Measurements from ENCODE around the gene DEPDC4.
"Not testable (repeated sequence)": the region's sequence is repeated elsewhere in the genome, so short reads cannot be mapped to it uniquely, and the experiment has no call there.

Gene DEPDC4

GRCh38 chr12:100234591-100235304 is 32.1 kb downstream of the DEPDC4 start:
- DNase-seq = peak; percentile 43
- no peaks in the 10 kb centered on the region for H3K4me1 ChIP-seq (ENCODE audit: low read length)
- no peaks in the 10 kb centered on the region for H3K9me3 ChIP-seq (replicated peaks; ENCODE audit: insufficient read depth, low read length)

GRCh38 chr12:100234166-100234565 is 32.7 kb downstream of the DEPDC4 start:
- Histone ChIP-seq H2AFZ (ENCODE audit: low read length) (no peak overlapping the region), H4K20me1 (ENCODE audit: insufficient read depth, low read length) (no peaks in the 10 kb centered on the region), H3K4me3 (ENCODE audit: low read length) (no peak overlapping the region), H3K4me1 (ENCODE audit: low read length) (no peaks in the 10 kb centered on the region), H3K79me2 (ENCODE audit: low read length) (no peaks in the 10 kb centered on the region), H3K36me3 (replicated peaks; ENCODE audit: insufficient read depth, low read length) (no peaks in the 10 kb centered on the region), H3K27me3 (replicated peaks; ENCODE audit: insufficient read depth, low read length) (no peaks in the 10 kb centered on the region), H3K9me3 (replicated peaks; ENCODE audit: insufficient read depth, low read length) (no peaks in the 10 kb centered on the region), H3K9ac (ENCODE audit: low read length) (no peak overlapping the region), H3F3A (ENCODE audit: insufficient read depth, low read length) (no peaks in the 10 kb centered on the region), H3K4me2 (ENCODE audit: low read depth, low read length) (no peak overlapping the region), H3K27ac (ENCODE audit: low read length) (no peak overlapping the region), H3K9me2 (replicated peaks; ENCODE audit: insufficient read depth, low read length) (no peaks in the 10 kb centered on the region)
- TF ChIP-seq EZH2 (optimal IDR thresholded peaks at IDR 0.05; ENCODE audit: low read depth, low read length) (no peak), CTCF (IDR thresholded peaks at IDR 0.05; ENCODE audit: low read length) (no peak), EZH2phosphoT487 (IDR thresholded peaks at IDR 0.05; ENCODE audit: low read length) (no peak)
- DNase-seq = no peak

More at GRCh38 chr12:100234591-100235304, 32.1 kb downstream of the DEPDC4 start:
- Histone ChIP-seq H2AFZ (ENCODE audit: low read length) (no peak overlapping the region), H3K4me3 (ENCODE audit: low read length) (no peak overlapping the region), H3K36me3 (replicated peaks; ENCODE audit: insufficient read depth, low read length) (no peaks in the 10 kb centered on the region), H3K4me2 (ENCODE audit: low read depth, low read length) (no peak overlapping the region), H4K20me1 (ENCODE audit: insufficient read depth, low read length) (no peaks in the 10 kb centered on the region), H3K27me3 (replicated peaks; ENCODE audit: insufficient read depth, low read length) (no peaks in the 10 kb centered on the region), H3K27ac (ENCODE audit: low read length) (no peak overlapping the region), H3K79me2 (ENCODE audit: low read length) (no peaks in the 10 kb centered on the region), H3F3A (ENCODE audit: insufficient read depth, low read length) (no peaks in the 10 kb centered on the region), H3K9me2 (replicated peaks; ENCODE audit: insufficient read depth, low read length) (no peaks in the 10 kb centered on the region), H3K9ac (ENCODE audit: low read length) (no peak overlapping the region)
- TF ChIP-seq CTCF (IDR thresholded peaks at IDR 0.05; ENCODE audit: low read length) (peak; percentile 67), EZH2 (optimal IDR thresholded peaks at IDR 0.05; ENCODE audit: low read depth, low read length) (no peak)

GRCh38 chr12:100231873-100232272 is 35.0 kb downstream of the DEPDC4 start:
- H3F3A ChIP-seq (ENCODE audit: insufficient read depth, low read length); H3K4me3 ChIP-seq (ENCODE audit: low read length); DNase-seq; H3K27me3 ChIP-seq (replicated peaks; ENCODE audit: insufficient read depth, low read length); H3K4me2 ChIP-seq (ENCODE audit: low read depth, low read length); H3K4me1 ChIP-seq (ENCODE audit: low read length); H2AFZ ChIP-seq (ENCODE audit: low read length); H4K20me1 ChIP-seq (ENCODE audit: insufficient read depth, low read length); H3K36me3 ChIP-seq (replicated peaks; ENCODE audit: insufficient read depth, low read length); H3K9me3 ChIP-seq (replicated peaks; ENCODE audit: insufficient read depth, low read length); H3K9ac ChIP-seq (ENCODE audit: low read length); H3K79me2 ChIP-seq (ENCODE audit: low read length); H3K9me2 ChIP-seq (replicated peaks; ENCODE audit: insufficient read depth, low read length); H3K27ac ChIP-seq (ENCODE audit: low read length): not testable (repeated sequence)

- H3K9me2 ChIP-seq (replicated peaks; ENCODE audit: insufficient read depth, low read length) = no peaks in the 10 kb centered on the region
- no peaks in the 10 kb centered on the region for H3F3A ChIP-seq (ENCODE audit: insufficient read depth, low read length)
- H3K4me3 ChIP-seq (ENCODE audit: low read length) = no peak overlapping the region
- no peaks in the 10 kb centered on the region for H3K79me2 ChIP-seq (ENCODE audit: low read length)
- no peak overlapping the region for H2AFZ ChIP-seq (ENCODE audit: low read length)
- no peaks in the 10 kb centered on the region for H4K20me1 ChIP-seq (ENCODE audit: insufficient read depth, low read length)
- no peaks in the 10 kb centered on the region for H3K36me3 ChIP-seq (replicated peaks; ENCODE audit: insufficient read depth, low read length)
- no peak overlapping the region for H3K9ac ChIP-seq (ENCODE audit: low read length)
- H3K9me3 ChIP-seq (replicated peaks; ENCODE audit: insufficient read depth, low read length) = no peaks in the 10 kb centered on the region
- H3K4me2 ChIP-seq (ENCODE audit: low read depth, low read length) = no peak overlapping the region
- no peak for DNase-seq
- H3K27me3 ChIP-seq (replicated peaks; ENCODE audit: insufficient read depth, low read length) = no peaks in the 10 kb centered on the region
- no peak overlapping the region for H3K27ac ChIP-seq (ENCODE audit: low read length)
- no peaks in the 10 kb centered on the region for H3K4me1 ChIP-seq (ENCODE audit: low read length)
- TF ChIP-seq EZH2 (optimal IDR thresholded peaks at IDR 0.05; ENCODE audit: low read depth, low read length) (no peak), CTCF (IDR thresholded peaks at IDR 0.05; ENCODE audit: low read length) (no peak), EZH2phosphoT487 (IDR thresholded peaks at IDR 0.05; ENCODE audit: low read length) (no peak)
Observed at GRCh38 chr12:100229876-100230275, 37.0 kb downstream of the DEPDC4 start.

Measured in MM.1S (cell line).